ENCODE measurements around the gene GSAP. TPM values are rescaled to one million over a fixed set of nuclear protein-coding genes. Genes with fewer than 3 reads are reported as not detected.

GSAP gene
- total RNA-seq, 2 donors from 2014 or later = 10.0 to 13.0 TPM

GRCh38 chr7:77360104-77360503 is 56.0 kb downstream of the GSAP start:
- H3K9me3 ChIP-seq = no peaks in the 10 kb centered on the region
- intact Hi-C loops (cut with DNase I) = no loop called here
- no peak overlapping the region for H3K4me3 ChIP-seq
- no peaks in the 10 kb centered on the region for H3K27me3 ChIP-seq (replicated peaks; ENCODE audit: insufficient read depth)
- no peak for DNase-seq (ENCODE audit: low spot score)
- H3K4me1 ChIP-seq (replicated peaks) = no peaks in the 10 kb centered on the region
- 30% methylated on average over 1 of the region's 1 CpG for WGBS
- H3K36me3 ChIP-seq = no peaks in the 10 kb centered on the region
- TF ChIP-seq POLR2AphosphoS5 (IDR thresholded peaks at IDR 0.05) = no peak
- TF ChIP-seq, protein P1, sequence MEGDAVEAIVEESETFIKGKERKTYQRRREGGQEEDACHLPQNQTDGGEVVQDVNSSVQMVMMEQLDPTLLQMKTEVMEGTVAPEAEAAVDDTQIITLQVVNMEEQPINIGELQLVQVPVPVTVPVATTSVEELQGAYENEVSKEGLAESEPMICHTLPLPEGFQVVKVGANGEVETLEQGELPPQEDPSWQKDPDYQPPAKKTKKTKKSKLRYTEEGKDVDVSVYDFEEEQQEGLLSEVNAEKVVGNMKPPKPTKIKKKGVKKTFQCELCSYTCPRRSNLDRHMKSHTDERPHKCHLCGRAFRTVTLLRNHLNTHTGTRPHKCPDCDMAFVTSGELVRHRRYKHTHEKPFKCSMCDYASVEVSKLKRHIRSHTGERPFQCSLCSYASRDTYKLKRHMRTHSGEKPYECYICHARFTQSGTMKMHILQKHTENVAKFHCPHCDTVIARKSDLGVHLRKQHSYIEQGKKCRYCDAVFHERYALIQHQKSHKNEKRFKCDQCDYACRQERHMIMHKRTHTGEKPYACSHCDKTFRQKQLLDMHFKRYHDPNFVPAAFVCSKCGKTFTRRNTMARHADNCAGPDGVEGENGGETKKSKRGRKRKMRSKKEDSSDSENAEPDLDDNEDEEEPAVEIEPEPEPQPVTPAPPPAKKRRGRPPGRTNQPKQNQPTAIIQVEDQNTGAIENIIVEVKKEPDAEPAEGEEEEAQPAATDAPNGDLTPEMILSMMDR (IDR thresholded peaks at IDR 0.05) = no peak
- no peak for TF ChIP-seq POLR2A (IDR thresholded peaks at IDR 0.05)
- H3K27ac ChIP-seq = no peak overlapping the region

DNA sequence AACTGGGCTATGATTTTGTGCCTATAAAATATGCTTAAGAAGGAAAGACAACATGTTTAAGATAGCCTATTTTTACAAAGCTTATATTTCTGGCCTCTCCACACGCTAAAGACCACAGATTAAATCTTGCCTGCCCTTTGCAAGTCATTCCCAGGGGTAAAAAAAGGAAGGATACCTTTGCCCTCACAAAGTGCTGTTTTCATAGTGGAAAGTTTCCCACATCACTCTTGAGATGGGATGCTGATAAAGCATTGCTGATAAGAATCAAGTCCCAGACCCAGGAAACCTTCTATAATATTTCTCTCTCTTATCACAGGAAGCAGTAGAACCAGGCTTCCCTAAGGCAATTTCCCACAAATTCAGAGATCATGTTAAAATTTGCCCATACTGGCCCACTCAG is 56.5 kb downstream of the GSAP start:
- TF ChIP-seq POLR2A (IDR thresholded peaks at IDR 0.05) (no peak), POLR2AphosphoS5 (IDR thresholded peaks at IDR 0.05) (no peak)
- TF ChIP-seq, protein P1 (IDR thresholded peaks at IDR 0.05) = no peak
- DNase-seq (ENCODE audit: low spot score) = no peak
- WGBS = 50% methylated on average over 1 of the region's 1 CpG

GRCh38 chr7:77354914-77355313 is 61.2 kb downstream of the GSAP start:
- TF ChIP-seq POLR2AphosphoS5 (IDR thresholded peaks at IDR 0.05) = no peak
- no peak for TF ChIP-seq POLR2A (IDR thresholded peaks at IDR 0.05)
- TF ChIP-seq, protein P1 (IDR thresholded peaks at IDR 0.05) = no peak
- Histone ChIP-seq H3K27ac (no peak overlapping the region), H3K36me3 (no peaks in the 10 kb centered on the region), H3K4me3 (no peak overlapping the region), H3K9me3 (no peaks in the 10 kb centered on the region), H3K4me1 (replicated peaks) (no peaks in the 10 kb centered on the region), H3K27me3 (replicated peaks; ENCODE audit: insufficient read depth) (no peaks in the 10 kb centered on the region)
- intact Hi-C loops (cut with DNase I) = no loop called here
- DNase-seq (ENCODE audit: low spot score) = no peak
- whole genome bisulfite sequencing = 88% methylated on average over 9 of the region's 9 CpGs

More for the DNA sequence above, 56.5 kb downstream of the GSAP start:
- Histone ChIP-seq H3K36me3 (no peaks in the 10 kb centered on the region), H3K27me3 (replicated peaks; ENCODE audit: insufficient read depth) (no peaks in the 10 kb centered on the region), H3K27ac (no peak overlapping the region), H3K4me1 (replicated peaks) (no peaks in the 10 kb centered on the region), H3K9me3 (no peaks in the 10 kb centered on the region), H3K4me3 (no peak overlapping the region)
- intact Hi-C loops (cut with DNase I) = no loop called here

GRCh38 chr7:77354484-77354883 is 61.7 kb downstream of the GSAP start:
- WGBS = 39% methylated on average over 2 of the region's 2 CpGs
- no peak for DNase-seq (ENCODE audit: low spot score)
- intact Hi-C loops (cut with DNase I) = no loop called here
- Histone ChIP-seq H3K27ac (no peak overlapping the region), H3K4me3 (no peak overlapping the region), H3K9me3 (no peaks in the 10 kb centered on the region), H3K27me3 (replicated peaks; ENCODE audit: insufficient read depth) (no peaks in the 10 kb centered on the region), H3K4me1 (replicated peaks) (no peaks in the 10 kb centered on the region), H3K36me3 (no peaks in the 10 kb centered on the region)
- TF ChIP-seq POLR2A (IDR thresholded peaks at IDR 0.05) (no peak), POLR2AphosphoS5 (IDR thresholded peaks at IDR 0.05) (no peak)
- TF ChIP-seq, protein P1 (IDR thresholded peaks at IDR 0.05) = no peak

DNA sequence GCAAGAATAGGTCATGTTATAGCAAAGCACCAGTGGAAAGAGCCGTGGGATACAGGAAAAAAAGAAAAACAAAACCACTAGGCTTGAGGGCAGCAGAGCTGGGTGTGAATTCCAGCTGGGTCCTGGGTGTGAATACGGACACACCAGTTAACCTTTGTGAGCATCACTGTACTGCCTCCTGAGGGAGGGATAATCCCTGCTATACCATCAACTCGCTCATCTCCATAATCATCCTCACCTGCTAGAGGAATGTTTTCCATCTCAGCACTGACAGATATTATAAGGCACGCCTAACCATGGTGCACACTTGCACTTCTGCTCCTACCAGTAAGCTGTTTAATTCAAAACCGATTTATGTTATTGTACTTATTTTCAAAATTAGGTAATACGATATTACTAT is 62.2 kb downstream of the GSAP start:
- no peak for DNase-seq (ENCODE audit: low spot score)
- no peaks in the 10 kb centered on the region for H3K27me3 ChIP-seq (replicated peaks; ENCODE audit: insufficient read depth)
- TF ChIP-seq POLR2A (IDR thresholded peaks at IDR 0.05) = no peak
- no peak for TF ChIP-seq POLR2AphosphoS5 (IDR thresholded peaks at IDR 0.05)
- TF ChIP-seq, protein P1 (IDR thresholded peaks at IDR 0.05) = no peak
- no peaks in the 10 kb centered on the region for H3K9me3 ChIP-seq
- 79% methylated on average over 6 of the region's 6 CpGs for WGBS
- no peak overlapping the region for H3K27ac ChIP-seq
- intact Hi-C loops (cut with DNase I) = no loop called here
- no peaks in the 10 kb centered on the region for H3K36me3 ChIP-seq
- H3K4me3 ChIP-seq = no peak overlapping the region
- no peaks in the 10 kb centered on the region for H3K4me1 ChIP-seq (replicated peaks)
